ENCODE measurements around the gene DBT.
"Not testable (repeated sequence)": the region's sequence is repeated elsewhere in the genome, so short reads cannot be mapped to it uniquely, and the experiment has no call there.

DBT gene

DNA sequence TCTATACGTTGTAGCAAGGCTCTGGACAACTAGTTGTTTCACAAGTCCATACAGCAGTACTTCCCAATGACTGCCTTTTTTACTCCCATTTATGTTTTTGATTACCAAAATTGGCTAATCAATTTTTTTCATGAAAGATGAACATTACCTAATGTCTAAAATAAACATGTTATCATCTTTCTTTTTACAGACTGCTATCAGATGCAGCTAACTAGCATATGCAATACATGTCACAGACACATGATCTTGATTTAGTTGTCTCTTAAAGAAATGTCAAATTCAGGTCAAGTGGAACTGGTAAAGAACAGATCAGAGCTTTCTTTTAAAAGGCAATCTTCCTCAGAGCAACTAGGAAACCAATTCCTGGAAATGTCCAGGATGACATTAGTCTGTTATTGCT lies 630 bp upstream of the DBT start:
- DNase-seq, result no peak

DNA sequence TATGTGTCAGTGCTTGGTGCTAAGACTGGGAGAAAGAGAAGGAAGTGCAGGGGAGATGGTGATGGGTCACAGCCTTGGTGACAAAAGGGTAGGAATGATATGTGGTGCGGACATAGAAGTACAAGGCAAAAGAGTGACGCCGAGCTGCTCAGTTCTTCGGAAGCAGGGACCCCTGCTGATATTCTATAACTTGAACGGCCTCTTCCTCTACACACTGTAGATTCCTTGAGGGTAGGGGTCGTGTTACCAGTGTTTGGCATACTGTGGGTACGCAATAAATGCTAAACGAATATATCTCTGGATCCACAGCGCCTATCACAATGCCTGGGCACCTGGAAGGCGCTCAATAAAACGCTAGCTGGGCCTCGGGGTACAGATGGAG lies 488 bp downstream of the DBT start:
- DNase-seq, result no peak

DNA sequence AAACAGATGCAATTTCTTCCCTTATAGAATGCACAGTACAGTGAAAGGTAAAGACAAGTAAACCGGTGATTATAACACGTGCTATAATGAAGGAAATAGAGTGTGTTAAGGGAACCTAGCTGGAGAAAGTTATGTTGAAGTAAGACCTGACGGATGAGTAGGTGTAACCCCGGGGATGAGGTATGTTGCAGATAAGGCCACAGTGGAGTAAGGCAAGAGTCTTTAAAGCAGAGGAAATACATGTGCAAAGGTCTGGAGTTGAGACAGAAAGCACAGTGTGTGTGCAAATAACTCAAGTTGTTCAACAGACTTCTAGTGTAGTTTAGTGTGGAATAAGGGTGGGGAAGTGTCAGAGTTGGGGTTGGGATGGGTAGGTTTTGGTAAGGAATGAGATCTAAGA lies 2.9 kb downstream of the DBT start:
- no peak for DNase-seq

DNA sequence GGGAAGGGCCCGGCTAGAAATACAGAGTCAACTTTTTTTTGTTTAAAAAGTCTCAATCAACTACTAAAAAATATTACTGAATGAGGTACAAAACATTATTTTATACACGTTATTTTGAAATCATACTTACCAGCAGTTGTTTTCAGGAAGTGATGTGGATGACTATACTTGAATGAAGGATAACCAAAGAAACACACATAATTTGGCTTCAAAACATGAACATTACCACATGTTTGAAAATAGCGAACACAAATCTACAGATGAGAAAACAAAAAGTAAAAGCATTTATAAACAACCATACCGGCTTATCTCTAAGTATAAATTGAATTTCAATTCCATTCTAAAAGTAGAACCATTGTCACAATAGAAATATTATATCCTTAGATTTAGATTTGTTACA lies 9.0 kb downstream of the DBT start:
- DNase-seq, result no peak

DNA sequence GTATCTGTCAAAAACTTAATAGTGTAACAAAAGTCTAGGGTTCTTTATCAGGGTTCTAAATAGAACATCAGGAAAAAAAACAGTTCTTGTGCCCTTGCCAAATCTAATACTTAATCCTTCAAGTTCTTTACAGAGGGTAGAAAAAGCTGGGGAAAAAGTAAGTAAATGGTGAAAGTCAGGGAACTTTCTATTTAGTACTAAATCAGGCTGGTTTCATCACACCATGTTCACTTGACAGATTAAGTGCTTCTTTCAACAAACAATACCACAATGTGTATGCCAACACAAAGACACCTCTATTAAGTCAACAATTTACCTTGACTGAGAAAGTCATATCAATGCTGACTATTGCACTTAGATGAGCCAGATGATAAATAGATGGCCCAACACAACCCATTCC lies 9.7 kb downstream of the DBT start:
- no peak for DNase-seq

DNA sequence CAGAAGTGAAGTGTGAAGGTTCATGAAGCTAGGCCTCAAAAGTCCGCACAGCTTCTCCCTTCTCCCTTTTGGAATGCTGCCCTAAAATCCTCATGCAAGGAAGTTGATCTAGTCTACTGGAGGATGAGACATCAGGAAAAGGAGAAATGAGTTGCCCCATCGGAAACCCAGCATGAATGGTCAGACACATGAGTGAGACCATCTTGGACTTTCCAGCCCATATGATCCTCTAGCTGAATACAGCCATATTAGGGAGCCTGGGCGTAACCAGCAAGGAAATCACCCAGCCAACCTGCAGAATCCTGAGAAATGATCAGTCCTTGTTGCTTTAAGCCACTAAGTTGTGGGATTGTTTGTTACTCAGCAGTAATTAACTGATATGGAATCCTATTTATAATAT lies 12.5 kb downstream of the DBT start:
- no peak for DNase-seq

DNA sequence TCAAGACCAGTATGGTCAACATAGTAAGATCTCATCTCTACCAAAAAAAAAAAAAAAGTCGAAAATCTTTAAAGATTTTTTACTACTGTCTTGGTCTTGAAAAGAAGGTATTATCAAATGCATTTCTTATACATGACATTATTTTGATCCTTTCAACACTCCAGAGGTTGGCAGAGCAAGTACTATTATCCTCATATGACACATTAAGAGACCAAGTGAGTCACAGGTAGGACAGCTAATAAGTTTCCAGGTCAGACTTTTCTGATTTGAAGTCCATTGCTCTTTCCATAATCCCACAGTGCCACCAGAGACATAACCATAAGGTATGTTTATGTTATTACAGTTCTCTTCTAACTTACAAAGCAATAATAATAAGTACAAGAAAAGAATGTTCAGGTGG lies 15.2 kb downstream of the DBT start:
- DNase-seq, result no peak

DNA sequence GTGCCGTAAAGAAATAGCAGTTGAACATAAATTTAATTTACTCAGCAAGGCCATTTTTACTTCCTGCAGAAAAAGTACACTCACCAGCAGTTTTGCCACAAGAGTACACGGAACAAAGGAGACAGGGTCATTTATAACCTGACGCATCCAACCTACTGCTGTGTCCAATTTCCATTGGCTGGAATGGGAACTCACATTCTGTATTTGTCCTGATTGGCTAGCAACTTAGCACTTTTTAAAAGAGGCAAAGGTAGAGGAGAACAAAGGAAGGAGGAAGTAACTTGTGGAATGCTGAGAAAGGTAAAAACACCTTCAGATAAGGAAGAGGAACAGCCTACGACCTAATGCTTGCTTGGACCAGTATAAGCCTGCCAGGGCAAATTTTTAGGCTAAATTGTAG lies 16.1 kb downstream of the DBT start:
- not testable (repeated sequence) for DNase-seq

DNA sequence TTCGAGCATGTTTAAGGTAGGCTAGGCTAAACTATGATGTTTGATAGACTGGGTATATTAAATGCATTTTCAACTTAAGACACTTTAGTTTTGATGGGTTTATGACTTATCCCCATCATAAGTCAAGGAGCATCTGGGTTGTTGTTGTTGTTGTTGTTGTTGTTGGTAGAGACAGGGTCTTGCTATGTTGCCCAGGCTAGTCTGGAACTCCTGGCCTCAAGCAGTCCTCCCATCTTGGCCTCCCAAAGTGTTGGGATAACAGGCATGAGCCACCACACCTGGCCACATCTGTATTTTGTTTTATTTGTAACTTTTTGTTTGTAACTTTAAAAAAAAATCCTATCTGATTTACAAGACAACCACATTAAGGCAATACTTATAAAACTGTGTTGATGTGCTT lies 17.5 kb downstream of the DBT start:
- DNase-seq, result no peak

DNA sequence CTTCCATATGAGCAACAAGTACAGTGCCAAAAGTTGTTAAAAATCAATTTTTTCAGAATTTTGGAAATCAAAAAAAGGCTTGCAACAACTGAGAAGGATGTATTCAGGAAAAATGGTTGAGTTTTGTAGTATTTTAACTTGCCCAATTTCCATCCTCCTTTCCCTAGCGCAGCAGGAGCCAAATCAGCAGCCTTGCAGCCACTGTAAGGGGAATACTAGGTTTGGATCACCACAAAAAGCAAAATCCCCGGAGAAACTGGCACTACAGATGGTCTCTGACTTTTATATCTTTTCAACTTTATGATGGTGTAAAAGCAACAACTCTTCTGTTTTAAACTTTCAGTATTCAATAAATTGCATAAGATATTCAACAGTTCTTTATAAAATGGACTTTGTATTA lies 17.9 kb downstream of the DBT start:
- no peak for DNase-seq

DNA sequence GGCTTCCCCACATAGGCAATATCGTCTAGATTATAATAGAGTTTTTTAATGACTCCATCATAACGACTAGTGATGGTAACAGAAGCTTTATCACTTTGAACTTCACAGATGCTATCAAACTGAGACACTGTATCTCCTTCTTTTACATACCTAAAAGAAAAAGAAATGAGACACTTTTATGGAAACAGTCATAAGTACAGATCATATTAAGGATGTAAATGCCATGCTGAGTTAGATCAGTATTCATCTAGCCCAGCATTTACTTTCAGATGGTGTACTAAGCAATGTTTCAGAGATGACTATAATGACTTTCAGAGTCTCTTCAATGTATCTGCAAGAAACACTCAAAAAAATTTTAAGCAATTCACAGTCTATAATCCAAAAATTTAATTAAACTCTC lies 18.9 kb downstream of the DBT start:
- DNase-seq, result no peak

DNA sequence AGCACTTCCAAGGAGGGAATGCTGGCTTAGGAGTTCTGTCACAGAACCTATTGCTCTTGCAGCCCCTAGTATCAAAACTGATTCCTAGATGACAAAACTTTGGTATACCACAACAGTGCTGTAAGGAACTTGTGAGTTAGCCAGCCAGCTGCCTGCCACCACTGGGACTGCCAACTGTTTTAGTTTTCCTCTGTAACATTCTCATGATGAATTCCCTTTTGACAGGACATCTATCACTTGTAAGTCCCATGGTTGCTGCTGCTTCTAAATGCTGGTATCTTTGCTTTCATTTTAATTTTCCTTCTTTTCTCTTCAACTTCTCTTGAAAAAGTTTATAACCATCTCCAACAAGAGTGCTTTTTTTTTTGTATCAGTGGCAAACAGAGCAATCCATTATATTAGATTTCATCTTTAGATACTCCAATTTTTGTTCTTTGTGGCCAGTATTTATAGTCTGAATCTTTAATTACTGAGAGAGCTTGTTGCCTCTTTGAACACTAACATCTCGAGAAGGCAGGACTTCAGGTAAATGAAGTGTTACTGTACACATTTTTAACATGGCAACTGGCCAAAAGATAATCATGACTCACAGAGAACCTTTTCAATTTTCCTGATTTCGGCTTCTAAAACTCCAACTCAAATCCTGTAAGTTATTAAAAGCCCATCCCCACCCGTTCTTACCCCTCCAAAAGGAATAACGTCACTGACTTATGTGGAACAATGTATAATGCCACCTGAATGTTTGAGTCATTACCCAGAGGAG lies 19.8 kb downstream of the DBT start:
- no peak for DNase-seq

DNA sequence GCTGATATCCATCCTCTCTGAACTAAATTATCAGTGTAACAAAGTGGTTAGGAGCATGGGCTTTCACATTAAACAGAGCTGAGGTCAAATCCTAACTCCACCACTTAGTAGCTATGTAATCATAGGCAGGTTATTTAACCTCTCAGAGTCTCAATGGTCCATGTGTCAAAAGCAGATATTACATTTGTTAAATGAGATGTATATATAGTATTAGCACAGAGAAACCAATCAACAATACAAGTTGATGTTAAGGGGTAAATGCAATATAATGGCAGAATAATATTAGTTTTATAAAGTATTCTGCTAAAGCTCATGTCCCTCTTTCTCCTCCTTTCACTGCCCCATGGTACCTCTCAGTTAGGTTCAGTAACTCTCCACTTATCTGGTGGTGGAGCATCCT lies 27.2 kb downstream of the DBT start:
- no peak for DNase-seq

DNA sequence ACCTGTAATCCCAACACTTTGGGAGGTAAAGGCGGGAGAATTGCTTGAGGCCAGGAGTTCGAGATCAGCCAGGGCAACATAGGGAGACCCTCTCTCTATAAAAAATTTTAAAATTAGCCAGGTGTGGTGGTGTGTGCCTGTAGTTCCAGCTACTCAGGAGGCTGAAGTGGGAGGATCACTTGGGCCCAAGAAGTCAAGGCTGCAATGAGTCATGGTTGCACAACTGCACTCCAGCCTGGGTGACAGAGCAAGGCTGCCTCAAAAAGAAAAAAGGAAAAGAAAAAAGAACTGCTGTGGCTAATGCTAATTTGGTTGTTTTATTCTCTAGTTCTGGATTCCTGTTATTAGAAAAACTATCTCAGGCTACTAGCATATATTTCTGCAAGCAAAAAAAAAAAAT lies 29.8 kb downstream of the DBT start:
- no peak for DNase-seq

DNA sequence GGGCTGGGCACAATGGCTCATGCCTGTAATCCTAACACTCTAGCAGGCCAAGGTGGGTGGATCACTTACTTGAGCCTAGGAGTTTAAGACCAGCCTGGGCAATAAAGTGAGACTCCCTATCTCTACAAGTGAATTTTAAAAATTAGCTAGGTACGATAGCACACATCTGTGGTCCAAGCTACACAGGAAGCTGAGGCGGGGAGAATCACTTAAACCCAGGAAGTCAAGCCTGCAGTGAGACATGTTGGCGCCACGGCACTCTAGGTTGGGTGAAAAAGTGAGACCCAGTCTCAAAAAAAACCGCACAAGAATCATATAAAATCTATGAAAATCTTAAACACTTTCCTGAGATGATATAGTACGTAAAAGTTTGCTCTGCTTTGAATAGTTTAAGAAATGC lies 30.2 kb downstream of the DBT start:
- no peak for DNase-seq

DNA sequence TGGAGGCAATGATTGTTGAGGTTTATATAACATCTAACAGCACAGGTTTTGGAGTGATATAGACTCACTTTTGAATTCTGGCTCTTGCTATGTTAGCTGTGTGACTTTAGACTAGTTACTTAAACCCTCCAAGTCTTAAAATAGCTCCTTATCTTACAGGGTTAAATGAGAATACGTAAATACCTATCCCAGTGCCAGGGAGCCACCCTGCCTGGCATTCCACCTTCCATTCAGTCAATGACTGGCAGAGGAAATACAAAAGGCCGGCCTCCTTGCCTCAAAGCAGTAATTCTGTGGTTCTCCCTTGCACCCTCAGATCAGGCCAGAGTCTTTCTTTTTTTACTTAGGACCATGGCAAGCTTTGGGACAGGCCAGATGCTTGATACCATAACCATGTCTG lies 31.8 kb downstream of the DBT start:
- DNase-seq, result no peak

DNA sequence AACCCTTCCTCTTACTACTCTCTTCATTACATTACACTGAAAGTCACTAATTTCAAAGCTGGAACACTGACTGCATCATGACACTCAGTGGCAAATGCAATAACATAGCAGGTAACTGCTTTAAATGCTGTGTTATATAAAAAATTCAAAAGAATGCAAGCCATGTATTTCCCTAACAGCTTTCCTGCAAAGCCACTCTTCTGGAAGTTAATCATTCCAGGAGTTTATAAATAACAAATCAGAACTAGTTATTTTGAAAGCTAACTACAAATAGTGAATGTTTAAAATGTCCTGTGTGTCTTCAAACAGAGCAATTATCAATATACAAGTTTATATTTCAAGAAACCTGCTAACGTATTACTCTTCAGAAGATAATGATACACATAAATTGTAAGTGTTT lies 34.5 kb downstream of the DBT start:
- DNase-seq, result no peak

DNA sequence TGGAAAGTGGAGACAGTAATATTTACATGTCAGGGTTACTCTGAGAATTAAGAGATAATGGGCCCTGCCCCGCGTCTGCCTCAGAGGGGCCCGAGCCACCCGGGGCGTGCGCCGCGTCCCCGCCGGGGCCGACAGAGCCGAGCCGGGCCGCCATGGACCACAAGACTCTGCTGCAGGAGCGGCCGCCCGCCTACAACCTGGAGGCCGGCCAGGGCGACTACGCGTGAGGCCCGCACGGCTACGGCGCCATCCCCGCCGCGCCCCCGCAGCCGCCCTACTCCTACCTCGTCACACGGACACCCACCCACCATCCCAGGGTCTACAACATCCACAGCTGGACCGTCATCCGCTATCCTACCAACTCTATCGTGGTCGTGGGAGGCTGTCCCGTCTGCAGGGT lies 36.5 kb downstream of the DBT start:
- no peak for DNase-seq

DNA sequence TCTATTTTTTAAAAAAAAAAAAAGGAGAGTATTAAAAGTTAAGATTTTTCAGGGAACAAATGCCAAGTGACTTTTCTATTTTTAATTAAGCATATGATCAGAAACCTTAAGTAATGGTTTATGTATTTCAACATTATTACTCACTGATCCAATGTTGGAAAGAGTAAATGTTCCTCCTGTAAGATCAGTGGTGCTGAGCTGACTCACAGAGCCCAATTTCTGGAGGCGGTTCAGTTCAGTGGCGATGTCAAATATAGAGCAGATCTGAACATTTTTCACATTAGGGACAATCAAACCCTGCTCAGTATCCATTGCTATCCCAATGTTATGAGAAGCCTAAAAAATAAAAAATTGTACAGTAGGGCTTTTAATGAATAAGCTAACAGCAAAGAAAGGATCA lies 43.3 kb downstream of the DBT start:
- no peak for DNase-seq

DNA sequence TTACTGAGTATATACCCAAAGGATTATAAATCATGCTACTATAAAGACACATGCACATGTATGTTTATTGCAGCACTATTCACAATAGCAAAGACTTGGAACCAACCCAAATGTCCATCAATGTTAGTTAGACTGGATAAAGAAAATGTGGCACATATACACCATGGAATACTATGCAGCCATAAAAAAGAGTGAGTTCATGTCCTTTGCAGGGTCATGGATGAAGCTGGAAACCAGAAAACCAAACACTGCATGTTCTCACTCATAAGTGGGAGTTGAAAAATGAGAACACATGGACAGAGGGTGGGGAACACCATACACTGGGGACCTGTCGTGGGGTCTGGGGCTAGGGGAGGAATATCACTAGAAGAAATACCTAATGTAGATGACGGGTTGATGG lies 44.0 kb downstream of the DBT start:
- DNase-seq, result not testable (repeated sequence)

DNA sequence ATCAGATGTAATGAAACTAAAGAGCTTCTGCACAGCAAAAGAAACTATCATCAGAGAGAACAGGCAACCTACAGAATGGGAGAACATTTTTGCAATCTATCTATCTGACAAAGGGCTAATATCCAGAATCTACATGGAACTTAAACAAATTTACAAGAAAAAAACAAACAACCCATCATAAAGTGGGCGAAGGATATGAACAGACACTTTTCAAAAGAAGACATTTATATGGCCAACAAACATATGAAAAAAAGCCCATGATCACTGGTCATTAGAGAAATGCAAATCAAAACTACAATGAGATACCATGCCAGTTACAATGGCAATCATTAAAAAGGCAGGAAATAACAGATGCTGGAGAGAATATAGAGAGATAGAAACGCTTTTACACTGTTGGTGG lies 44.5 kb downstream of the DBT start:
- DNase-seq, result not testable (repeated sequence)

DNA sequence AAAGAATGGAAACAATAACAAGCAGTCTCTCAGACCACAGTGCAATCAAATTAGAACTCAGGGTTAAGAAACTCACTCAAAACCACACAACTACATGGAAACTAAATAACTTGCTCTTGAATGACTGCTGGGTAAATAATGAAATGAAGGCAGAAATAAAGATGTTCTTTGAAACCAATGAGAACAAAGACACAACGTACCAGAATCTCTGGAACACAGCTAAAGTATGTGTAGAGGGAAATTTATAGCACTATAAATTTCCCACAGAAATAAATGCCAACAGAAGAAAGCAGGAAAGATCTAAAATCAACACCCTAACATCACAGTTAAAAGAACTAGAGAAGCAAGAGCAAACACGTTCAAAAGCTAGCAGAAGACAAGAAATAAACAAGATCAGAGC lies 46.9 kb downstream of the DBT start:
- not testable (repeated sequence) for DNase-seq

DNA sequence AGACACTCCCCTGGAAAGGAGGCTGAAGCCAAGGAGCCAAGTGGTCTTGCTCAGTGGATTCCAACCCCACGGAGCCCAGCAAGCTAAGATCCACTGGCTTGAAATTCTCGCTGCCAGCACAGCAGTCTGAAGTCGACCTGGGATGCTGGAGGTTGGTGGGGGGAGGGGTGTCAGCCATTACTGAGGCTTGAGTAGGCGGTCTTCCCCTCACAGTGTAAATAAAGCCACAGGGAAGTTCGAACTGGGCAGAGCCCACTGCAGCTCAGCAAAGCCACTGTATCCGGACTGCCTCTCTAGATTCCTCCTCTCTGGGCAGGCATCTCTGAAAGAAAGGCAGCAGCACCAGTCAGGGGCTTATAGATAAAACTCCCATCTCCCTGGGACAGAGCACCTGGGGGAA lies 49.6 kb downstream of the DBT start:
- not testable (repeated sequence) for DNase-seq

DNA sequence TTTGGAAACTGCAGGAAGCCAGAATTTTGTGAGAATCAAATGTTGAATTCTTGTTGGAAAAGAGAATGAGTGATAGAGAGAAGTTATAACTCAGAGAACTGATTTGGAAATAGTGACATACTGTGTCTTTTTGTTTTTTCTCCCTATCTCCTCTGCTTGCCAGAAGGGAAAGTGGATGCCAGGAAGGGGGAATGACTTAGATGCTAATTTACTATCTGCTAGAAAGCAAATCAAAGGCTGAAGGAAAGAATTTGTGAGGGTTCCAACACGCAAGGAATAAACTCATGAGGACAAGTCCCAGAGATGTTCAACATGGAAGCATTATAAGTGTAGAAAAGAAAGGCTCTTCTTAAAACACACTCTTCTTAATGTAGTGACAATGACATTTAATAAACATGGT lies 51.0 kb downstream of the DBT start:
- no peak for DNase-seq

DNA sequence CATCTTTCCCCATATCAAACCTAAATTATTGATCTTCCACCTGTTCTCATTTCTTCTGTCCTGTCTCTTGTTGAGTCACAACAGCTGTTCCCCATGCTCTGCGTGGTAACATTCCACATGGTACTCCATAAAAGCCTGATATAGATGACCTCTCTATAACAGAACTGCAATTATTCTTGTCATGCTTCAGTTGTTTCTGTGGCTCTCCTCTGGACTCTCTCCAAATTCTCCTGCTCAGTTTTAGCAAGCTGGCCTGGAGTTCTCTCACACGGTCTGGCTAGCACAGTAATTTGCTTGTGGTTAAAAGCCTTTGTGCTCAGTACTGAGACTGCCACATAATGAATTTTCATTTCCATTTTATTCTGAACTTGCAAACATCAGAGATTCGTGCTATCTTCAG lies 61.0 kb downstream of the DBT start:
- peak; percentile 51 for DNase-seq

DNA sequence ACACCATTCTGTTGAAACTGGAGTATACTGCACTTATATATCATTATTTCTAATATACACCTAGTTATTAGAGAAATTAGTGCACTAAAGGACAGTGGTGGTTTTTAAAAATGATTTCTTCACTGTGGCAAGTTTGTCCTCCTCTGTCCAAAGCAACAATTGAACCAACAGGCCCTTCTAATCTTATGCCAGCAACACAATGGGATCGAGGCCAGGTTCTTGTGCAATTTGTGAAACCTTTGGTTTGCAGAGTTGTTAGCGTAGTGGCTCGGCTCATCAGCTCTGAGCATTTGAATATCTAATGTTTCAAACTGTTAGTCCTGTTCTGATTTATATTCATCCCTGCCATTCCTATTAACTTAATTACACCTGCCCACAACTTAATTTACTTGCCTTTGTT lies 61.7 kb downstream of the DBT start:
- DNase-seq, result no peak

All from femur (tissue), 1 donor.